Adrenal gland (tissue), 5 donors: ENCODE results near the gene GOLT1A.
A peak's percentile ranks its signal among the peaks of the same experiment; 100 is the strongest.

Source experiments
- CTCF ChIP-seq, 6 experiments: fragments of 450-650 bp in 4 of 6; fragments of 200-600 bp in 2 of 6; sonication (generic) in 1 of 6; IDR thresholded peaks; 1 replicate in 5 of 6; 2 replicates in 1 of 6; pipeline versions ENCODE4 v1.5.1 to v1.8.0; 2016 to 2021; ENCODE audit warnings: antibody characterized with exemption in 6 of 6, mild to moderate bottlenecking in 2 of 6, moderate library complexity in 1 of 6
- POLR2A ChIP-seq, 2 donors: fragments of 450-650 bp; IDR thresholded peaks; one replicate each; pipeline ENCODE4 v1.6.1; 2017; ENCODE audit warnings: antibody characterized with exemption in 2 of 2, mild to moderate bottlenecking in 2 of 2, moderate library complexity in 1 of 2
- donor health status: DM: no; HTN: no; CAD: no.

- TF ChIP-seq CTCF (IDR thresholded peaks at IDR 0.05) = peak; percentile 28 to 79 (median 62)
- TF ChIP-seq POLR2A (IDR thresholded peaks at IDR 0.05) = no peak
Observed at GRCh38 chr1:204213668-204214662, at the start of gene GOLT1A.
